ENCODE results near the gene EIF3K.

EIF3K gene

DNA sequence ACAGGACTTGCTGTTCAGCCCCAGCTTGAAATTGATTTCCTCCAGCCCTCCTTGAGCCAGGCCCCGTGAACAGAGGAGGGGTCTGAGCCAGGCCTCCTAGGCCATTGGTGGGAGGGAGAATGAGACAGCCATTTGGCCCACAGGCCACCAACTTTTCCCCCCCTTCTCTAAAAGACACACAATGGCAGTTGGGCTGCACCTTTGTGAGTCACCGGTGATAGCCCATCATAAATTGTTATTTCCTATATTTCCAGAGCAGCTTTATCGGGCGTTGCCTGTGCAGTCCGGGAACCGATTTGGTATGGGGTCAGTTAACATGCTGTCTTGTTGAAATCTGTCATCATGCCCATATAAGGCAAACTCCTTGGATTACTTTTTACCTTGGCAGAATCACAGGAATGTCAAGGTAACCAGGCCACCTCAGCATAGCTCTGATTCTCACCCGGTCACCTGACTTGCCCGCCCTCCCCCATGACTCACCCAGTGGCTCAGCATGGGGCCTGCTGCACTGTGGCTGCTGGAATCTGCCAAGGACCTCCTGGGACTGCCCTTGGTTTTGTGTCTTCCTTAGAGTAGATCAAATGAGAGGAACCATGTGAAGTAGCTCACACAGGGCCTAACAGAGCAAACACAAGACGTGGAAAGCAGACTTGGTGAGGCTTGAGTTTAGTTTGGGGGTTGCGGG lies 64.5 kb downstream of the EIF3K start:
- peaks cover 41% of the 10 kb centered on the region for H3K4me1 ChIP-seq (ENCODE audit: control insufficient read depth, insufficient read depth, low read length)
- ChIA-PET CTCF (interaction anchor here (0.5 to 2.9 kb wide), 8 partner anchors 17 to 794 kb away, joined by 3 to 12 read pairs (median 4); partner anchors contain the start of genes MRPS12 and SARS2), POLR2A (interaction anchor here (0.5 to 2.3 kb wide), 26 partner anchors 8 to 440 kb away, joined by 3 to 63 read pairs (median 4); partner anchors contain the start of genes ACTN4, ECH1, EIF3K and FAM98C)
- H3K36me3 ChIP-seq (ENCODE audit: control insufficient read depth in 2 of 2, insufficient read depth in 1 of 2, low read length in 2 of 2) = peaks cover 6 to 27% of the 10 kb centered on the region in 2 experiments
- H3K27ac ChIP-seq (ENCODE audit: extremely low read depth, low read depth, low read length) = peak overlapping the region; percentile 98
- H3K9me3 ChIP-seq (ENCODE audit: control insufficient read depth, insufficient read depth, low read depth, low read length) = no peaks in the 10 kb centered on the region
- no peak overlapping the region for H3K4me3 ChIP-seq (ENCODE audit: low read depth, low read length)
- TF ChIP-seq ZNF707 (tag by site-specific recombination; IDR thresholded peaks at IDR 0.05) (no peak), ZNF658 (tag by site-specific recombination; IDR thresholded peaks at IDR 0.05) (no peak), ZNF624 (tag by site-specific recombination; IDR thresholded peaks at IDR 0.05) (no peak), ZNF664 (tag by site-specific recombination; IDR thresholded peaks at IDR 0.05) (no peak), ZNF133 (tag by site-specific recombination; IDR thresholded peaks at IDR 0.05) (no peak), ZNF791 (tag by site-specific recombination; IDR thresholded peaks at IDR 0.05) (no peak; the same call in 1 of the 2 replicates), ZNF23 (tag by site-specific recombination; IDR thresholded peaks at IDR 0.05; ENCODE audit: borderline replicate concordance) (no peak), ZNF558 (tag by site-specific recombination; IDR thresholded peaks at IDR 0.05) (no peak; the same call in 1 of the 2 replicates), HOXA7 (CRISPR knock-in tag; IDR thresholded peaks at IDR 0.05; ENCODE audit: borderline replicate concordance) (no peak), TCF7L2 (IDR thresholded peaks at IDR 0.05; ENCODE audit: borderline replicate concordance, low read depth, low read length) (no peak), KLF10 (tag by site-specific recombination; IDR thresholded peaks at IDR 0.05) (peak; percentile 74), ZSCAN4 (tag by site-specific recombination; IDR thresholded peaks at IDR 0.05) (peak; percentile 39), ZBTB44 (tag by site-specific recombination; IDR thresholded peaks at IDR 0.05) (peak; percentile 27; the same call in 1 of the 2 replicates), RBAK (tag by site-specific recombination; IDR thresholded peaks at IDR 0.05) (peak; percentile 27; the same call in 1 of the 2 replicates), ZNF571 (tag by site-specific recombination; IDR thresholded peaks at IDR 0.05) (no peak), ZNF596 (tag by site-specific recombination; IDR thresholded peaks at IDR 0.05) (no peak), GLI4 (tag by site-specific recombination; IDR thresholded peaks at IDR 0.05) (no peak), ZNF473 (tag by site-specific recombination; IDR thresholded peaks at IDR 0.05) (no peak), ZNF600 (tag by site-specific recombination; IDR thresholded peaks at IDR 0.05) (peak; percentile 91)
- TF ChIP-seq, protein P1, sequence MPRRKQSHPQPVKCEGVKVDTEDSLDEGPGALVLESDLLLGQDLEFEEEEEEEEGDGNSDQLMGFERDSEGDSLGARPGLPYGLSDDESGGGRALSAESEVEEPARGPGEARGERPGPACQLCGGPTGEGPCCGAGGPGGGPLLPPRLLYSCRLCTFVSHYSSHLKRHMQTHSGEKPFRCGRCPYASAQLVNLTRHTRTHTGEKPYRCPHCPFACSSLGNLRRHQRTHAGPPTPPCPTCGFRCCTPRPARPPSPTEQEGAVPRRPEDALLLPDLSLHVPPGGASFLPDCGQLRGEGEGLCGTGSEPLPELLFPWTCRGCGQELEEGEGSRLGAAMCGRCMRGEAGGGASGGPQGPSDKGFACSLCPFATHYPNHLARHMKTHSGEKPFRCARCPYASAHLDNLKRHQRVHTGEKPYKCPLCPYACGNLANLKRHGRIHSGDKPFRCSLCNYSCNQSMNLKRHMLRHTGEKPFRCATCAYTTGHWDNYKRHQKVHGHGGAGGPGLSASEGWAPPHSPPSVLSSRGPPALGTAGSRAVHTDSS (tag by site-specific recombination; IDR thresholded peaks at IDR 0.05) = no peak
- TF ChIP-seq, protein P2, sequence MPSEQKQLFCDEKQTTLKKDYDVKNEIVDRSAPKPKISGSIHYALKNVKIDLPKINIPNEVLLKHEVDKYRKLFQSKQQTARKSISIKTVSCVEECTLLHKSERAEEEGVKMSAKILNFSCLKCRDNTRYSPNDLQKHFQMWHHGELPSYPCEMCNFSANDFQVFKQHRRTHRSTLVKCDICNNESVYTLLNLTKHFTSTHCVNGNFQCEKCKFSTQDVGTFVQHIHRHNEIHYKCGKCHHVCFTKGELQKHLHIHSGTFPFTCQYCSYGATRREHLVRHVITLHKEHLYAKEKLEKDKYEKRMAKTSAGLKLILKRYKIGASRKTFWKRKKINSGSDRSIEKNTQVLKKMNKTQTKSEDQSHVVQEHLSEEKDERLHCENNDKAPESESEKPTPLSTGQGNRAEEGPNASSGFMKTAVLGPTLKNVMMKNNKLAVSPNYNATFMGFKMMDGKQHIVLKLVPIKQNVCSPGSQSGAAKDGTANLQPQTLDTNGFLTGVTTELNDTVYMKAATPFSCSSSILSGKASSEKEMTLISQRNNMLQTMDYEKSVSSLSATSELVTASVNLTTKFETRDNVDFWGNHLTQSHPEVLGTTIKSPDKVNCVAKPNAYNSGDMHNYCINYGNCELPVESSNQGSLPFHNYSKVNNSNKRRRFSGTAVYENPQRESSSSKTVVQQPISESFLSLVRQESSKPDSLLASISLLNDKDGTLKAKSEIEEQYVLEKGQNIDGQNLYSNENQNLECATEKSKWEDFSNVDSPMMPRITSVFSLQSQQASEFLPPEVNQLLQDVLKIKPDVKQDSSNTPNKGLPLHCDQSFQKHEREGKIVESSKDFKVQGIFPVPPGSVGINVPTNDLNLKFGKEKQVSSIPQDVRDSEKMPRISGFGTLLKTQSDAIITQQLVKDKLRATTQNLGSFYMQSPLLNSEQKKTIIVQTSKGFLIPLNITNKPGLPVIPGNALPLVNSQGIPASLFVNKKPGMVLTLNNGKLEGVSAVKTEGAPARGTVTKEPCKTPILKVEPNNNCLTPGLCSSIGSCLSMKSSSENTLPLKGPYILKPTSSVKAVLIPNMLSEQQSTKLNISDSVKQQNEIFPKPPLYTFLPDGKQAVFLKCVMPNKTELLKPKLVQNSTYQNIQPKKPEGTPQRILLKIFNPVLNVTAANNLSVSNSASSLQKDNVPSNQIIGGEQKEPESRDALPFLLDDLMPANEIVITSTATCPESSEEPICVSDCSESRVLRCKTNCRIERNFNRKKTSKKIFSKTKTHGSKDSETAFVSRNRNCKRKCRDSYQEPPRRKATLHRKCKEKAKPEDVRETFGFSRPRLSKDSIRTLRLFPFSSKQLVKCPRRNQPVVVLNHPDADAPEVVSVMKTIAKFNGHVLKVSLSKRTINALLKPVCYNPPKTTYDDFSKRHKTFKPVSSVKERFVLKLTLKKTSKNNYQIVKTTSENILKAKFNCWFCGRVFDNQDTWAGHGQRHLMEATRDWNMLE (tag by site-specific recombination; conservative IDR thresholded peaks at IDR 0.05; ENCODE audit: low read depth) = 0 out of 2 replicates have a peak, but pooled peaks have one; percentile 26
- TF ChIP-seq, protein P3, sequence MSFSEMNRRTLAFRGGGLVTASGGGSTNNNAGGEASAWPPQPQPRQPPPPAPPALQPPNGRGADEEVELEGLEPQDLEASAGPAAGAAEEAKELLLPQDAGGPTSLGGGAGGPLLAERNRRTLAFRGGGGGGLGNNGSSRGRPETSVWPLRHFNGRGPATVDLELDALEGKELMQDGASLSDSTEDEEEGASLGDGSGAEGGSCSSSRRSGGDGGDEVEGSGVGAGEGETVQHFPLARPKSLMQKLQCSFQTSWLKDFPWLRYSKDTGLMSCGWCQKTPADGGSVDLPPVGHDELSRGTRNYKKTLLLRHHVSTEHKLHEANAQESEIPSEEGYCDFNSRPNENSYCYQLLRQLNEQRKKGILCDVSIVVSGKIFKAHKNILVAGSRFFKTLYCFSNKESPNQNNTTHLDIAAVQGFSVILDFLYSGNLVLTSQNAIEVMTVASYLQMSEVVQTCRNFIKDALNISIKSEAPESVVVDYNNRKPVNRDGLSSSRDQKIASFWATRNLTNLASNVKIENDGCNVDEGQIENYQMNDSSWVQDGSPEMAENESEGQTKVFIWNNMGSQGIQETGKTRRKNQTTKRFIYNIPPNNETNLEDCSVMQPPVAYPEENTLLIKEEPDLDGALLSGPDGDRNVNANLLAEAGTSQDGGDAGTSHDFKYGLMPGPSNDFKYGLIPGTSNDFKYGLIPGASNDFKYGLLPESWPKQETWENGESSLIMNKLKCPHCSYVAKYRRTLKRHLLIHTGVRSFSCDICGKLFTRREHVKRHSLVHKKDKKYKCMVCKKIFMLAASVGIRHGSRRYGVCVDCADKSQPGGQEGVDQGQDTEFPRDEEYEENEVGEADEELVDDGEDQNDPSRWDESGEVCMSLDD (tag by site-specific recombination; IDR thresholded peaks at IDR 0.05) = peak; percentile 33
- TF ChIP-seq, protein P4, sequence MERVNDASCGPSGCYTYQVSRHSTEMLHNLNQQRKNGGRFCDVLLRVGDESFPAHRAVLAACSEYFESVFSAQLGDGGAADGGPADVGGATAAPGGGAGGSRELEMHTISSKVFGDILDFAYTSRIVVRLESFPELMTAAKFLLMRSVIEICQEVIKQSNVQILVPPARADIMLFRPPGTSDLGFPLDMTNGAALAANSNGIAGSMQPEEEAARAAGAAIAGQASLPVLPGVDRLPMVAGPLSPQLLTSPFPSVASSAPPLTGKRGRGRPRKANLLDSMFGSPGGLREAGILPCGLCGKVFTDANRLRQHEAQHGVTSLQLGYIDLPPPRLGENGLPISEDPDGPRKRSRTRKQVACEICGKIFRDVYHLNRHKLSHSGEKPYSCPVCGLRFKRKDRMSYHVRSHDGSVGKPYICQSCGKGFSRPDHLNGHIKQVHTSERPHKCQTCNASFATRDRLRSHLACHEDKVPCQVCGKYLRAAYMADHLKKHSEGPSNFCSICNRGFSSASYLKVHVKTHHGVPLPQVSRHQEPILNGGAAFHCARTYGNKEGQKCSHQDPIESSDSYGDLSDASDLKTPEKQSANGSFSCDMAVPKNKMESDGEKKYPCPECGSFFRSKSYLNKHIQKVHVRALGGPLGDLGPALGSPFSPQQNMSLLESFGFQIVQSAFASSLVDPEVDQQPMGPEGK (tag by site-specific recombination; IDR thresholded peaks at IDR 0.05) = no peak; the same call in 1 of the 2 replicates

Measured in HEK293 (cell line).